Prostate gland (tissue), 2 donors: Measurements from ENCODE around the gene VIPAS39.

Experiments used
- CTCF ChIP-seq, 4 experiments: fragments of 200-600 bp in 2 of 4; fragments of 450-650 bp in 2 of 4; sonication (generic) in 2 of 4; IDR thresholded peaks; 1 replicate in 3 of 4; 2 replicates in 1 of 4; pipeline ENCODE4 v1.5.1; 2016 to 2019; ENCODE audit warnings: antibody characterized with exemption in 4 of 4, mild to moderate bottlenecking in 2 of 4, moderate library complexity in 2 of 4
- POLR2A ChIP-seq: fragments of 450-650 bp; IDR thresholded peaks from one replicate; pipeline ENCODE4 v1.6.1; 2016; ENCODE audit warnings: antibody characterized with exemption, mild to moderate bottlenecking
- POLR2AphosphoS5 ChIP-seq: sonication (generic); formaldehyde crosslinking; IDR thresholded peaks from one replicate; pipeline ENCODE4 v1.6.1; 2017; ENCODE audit warnings: antibody characterized with exemption

- no peak for TF ChIP-seq CTCF (IDR thresholded peaks at IDR 0.05)
- TF ChIP-seq POLR2AphosphoS5, result no peak
- TF ChIP-seq POLR2A, result no peak
These were observed 11.7 kb upstream of the VIPAS39 start for GRCh38 chr14:77469067-77469505.
